GM12875 (cell line): ENCODE data around the gene PTDSS2.

Experiments used
- H3K4me3 ChIP-seq: one replicate; pipeline ENCODE4 v1.5.1; 2011; ENCODE audit warnings: low read depth, low read length, control low read depth
- CTCF ChIP-seq: IDR thresholded peaks from 2 replicates; pipeline ENCODE4 v1.5.1; 2011; ENCODE audit warnings: low read depth, mild to moderate bottlenecking, control low read depth, inconsistent platforms, low read length, moderate library complexity, borderline replicate concordance; ENCODE audit not compliant: insufficient read depth

The PTDSS2 gene

GRCh38 chr11:489610-490185, 39.6 kb downstream of the PTDSS2 start:
- H3K4me3 ChIP-seq, result no peak overlapping the region
- TF ChIP-seq CTCF, result no peak

GRCh38 chr11:490186-490929, 40.3 kb downstream of the PTDSS2 start:
- H3K4me3 ChIP-seq, result no peak overlapping the region

GRCh38 chr11:490930-491260, 40.8 kb downstream of the PTDSS2 start:
- no peak overlapping the region for H3K4me3 ChIP-seq
- TF ChIP-seq CTCF, result no peak

More at GRCh38 chr11:490186-490929, 40.3 kb downstream of the PTDSS2 start:
- no peak for TF ChIP-seq CTCF

- no peak overlapping the region for H3K4me3 ChIP-seq
- no peak for TF ChIP-seq CTCF
Measured at GRCh38 chr11:491358-491757, 41.3 kb downstream of the PTDSS2 start.

- no peak for TF ChIP-seq CTCF
- no peak overlapping the region for H3K4me3 ChIP-seq
Measured at GRCh38 chr11:492427-493226, 42.5 kb downstream of the PTDSS2 start.

- H3K4me3 ChIP-seq, result no peak overlapping the region
- no peak for TF ChIP-seq CTCF
Measured at GRCh38 chr11:494761-495536, 44.9 kb downstream of the PTDSS2 start.
